H1 (cell line): ENCODE data around the gene CDCA7. TPM values are rescaled to one million over a fixed set of nuclear protein-coding genes. Genes with fewer than 3 reads are reported as not detected.

Experiments
- BRCA1 ChIP-seq: IDR thresholded peaks from 2 replicates; pipeline ENCODE4 v1.6.1; 2012; ENCODE audit warnings: low read depth, low read length, improper control_type of control experiment
- GABPA ChIP-seq: IDR thresholded peaks from 2 replicates; pipeline ENCODE4 v1.6.1; 2011; ENCODE audit warnings: mild to moderate bottlenecking, low read length, moderate library complexity, borderline replicate concordance; ENCODE audit not compliant: insufficient read depth
- JUN ChIP-seq: IDR thresholded peaks from 2 replicates; pipeline ENCODE4 v1.6.1; 2011; ENCODE audit warnings: low read depth, mild to moderate bottlenecking, improper control_type of control experiment, low read length
- polyA plus RNA-seq, 7 experiments: library from polyadenylated mRNA; depleted of rRNA in 3 of 7; stranded (reverse) in 5 of 7; unstranded in 2 of 7; fragments of >200 nt in 5 of 7; fragments of 200-250 nt in 2 of 7; gene quantifications; 1 replicate in 5 of 7; 2 replicates in 1 of 7; 4 replicates in 1 of 7; pipeline versions ENCODE4 v1.2.1 to v1.2.3, GENCODE V29; 2011 to 2013; ENCODE audit warnings: missing spikeins in 2 of 7, mixed read lengths in 2 of 7
- total RNA-seq: library from RNA; stranded (reverse); fragmentation: NEBNext Ultra II Directional; extraction: Animal tissue kit (Norgen Biotek cat#: 25700); gene quantifications from 2 replicates; pipeline ENCODE4 v1.2.1, GENCODE V29; 2021
- TF ChIP-seq, protein P1 (sequence below): fragments of 300-600 bp; sonication (generic); IDR thresholded peaks from 2 replicates; pipeline ENCODE4 v1.7.1; 2012; ENCODE audit warnings: low read length, moderate library complexity, mild to moderate bottlenecking, inconsistent platforms; ENCODE audit not compliant: insufficient replicate concordance
- TF ChIP-seq, protein P2 (sequence below): IDR thresholded peaks from 2 replicates; pipeline ENCODE4 v1.6.1; 2011; ENCODE audit warnings: low read depth, mild to moderate bottlenecking, low read length; ENCODE audit not compliant: insufficient read depth
- TF ChIP-seq, protein P3 (sequence below), 3 experiments: IDR thresholded peaks; 1 replicate in 2 of 3; 2 replicates in 1 of 3; pipeline versions ENCODE4 v1.5.1 to v1.6.1; 2011; ENCODE audit warnings: low read length in 3 of 3, mild to moderate bottlenecking in 3 of 3, inconsistent platforms in 2 of 3, low read depth in 1 of 3, moderate library complexity in 1 of 3; ENCODE audit not compliant: insufficient read depth in 1 of 3; ENCODE audit errors: control extremely low read depth in 1 of 3
- TF ChIP-seq, protein P4 (sequence below): IDR thresholded peaks from 2 replicates; pipeline ENCODE4 v1.6.1; 2011; ENCODE audit warnings: low read length, improper control_type of control experiment

Gene CDCA7
- total and polyA plus RNA-seq, 2 of the 8 experiments (the other 6 are each of a cell fraction or from before 2014, with no cell fraction given): 64.4 to 80.4 TPM

DNA sequence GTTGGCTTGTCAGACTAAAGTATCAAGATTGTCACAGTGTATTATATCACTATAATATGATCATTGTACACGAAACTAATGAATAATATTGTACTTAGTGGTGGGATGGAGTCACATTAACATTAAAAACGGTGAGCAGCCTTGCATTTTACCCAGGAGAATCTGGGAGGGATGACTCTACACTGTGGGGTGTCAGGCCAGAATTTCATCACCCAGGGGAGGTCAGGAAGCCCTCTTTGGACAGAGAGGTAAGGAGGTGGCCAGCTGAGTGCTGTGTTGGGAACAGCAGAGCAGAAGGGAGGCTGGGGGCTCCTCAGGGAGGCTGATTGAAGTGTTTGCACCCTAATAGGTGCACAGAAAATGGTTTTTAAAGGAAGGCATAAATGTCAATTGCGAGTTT is 33.0 kb downstream of the CDCA7 start (continued):
- TF ChIP-seq, protein P1, sequence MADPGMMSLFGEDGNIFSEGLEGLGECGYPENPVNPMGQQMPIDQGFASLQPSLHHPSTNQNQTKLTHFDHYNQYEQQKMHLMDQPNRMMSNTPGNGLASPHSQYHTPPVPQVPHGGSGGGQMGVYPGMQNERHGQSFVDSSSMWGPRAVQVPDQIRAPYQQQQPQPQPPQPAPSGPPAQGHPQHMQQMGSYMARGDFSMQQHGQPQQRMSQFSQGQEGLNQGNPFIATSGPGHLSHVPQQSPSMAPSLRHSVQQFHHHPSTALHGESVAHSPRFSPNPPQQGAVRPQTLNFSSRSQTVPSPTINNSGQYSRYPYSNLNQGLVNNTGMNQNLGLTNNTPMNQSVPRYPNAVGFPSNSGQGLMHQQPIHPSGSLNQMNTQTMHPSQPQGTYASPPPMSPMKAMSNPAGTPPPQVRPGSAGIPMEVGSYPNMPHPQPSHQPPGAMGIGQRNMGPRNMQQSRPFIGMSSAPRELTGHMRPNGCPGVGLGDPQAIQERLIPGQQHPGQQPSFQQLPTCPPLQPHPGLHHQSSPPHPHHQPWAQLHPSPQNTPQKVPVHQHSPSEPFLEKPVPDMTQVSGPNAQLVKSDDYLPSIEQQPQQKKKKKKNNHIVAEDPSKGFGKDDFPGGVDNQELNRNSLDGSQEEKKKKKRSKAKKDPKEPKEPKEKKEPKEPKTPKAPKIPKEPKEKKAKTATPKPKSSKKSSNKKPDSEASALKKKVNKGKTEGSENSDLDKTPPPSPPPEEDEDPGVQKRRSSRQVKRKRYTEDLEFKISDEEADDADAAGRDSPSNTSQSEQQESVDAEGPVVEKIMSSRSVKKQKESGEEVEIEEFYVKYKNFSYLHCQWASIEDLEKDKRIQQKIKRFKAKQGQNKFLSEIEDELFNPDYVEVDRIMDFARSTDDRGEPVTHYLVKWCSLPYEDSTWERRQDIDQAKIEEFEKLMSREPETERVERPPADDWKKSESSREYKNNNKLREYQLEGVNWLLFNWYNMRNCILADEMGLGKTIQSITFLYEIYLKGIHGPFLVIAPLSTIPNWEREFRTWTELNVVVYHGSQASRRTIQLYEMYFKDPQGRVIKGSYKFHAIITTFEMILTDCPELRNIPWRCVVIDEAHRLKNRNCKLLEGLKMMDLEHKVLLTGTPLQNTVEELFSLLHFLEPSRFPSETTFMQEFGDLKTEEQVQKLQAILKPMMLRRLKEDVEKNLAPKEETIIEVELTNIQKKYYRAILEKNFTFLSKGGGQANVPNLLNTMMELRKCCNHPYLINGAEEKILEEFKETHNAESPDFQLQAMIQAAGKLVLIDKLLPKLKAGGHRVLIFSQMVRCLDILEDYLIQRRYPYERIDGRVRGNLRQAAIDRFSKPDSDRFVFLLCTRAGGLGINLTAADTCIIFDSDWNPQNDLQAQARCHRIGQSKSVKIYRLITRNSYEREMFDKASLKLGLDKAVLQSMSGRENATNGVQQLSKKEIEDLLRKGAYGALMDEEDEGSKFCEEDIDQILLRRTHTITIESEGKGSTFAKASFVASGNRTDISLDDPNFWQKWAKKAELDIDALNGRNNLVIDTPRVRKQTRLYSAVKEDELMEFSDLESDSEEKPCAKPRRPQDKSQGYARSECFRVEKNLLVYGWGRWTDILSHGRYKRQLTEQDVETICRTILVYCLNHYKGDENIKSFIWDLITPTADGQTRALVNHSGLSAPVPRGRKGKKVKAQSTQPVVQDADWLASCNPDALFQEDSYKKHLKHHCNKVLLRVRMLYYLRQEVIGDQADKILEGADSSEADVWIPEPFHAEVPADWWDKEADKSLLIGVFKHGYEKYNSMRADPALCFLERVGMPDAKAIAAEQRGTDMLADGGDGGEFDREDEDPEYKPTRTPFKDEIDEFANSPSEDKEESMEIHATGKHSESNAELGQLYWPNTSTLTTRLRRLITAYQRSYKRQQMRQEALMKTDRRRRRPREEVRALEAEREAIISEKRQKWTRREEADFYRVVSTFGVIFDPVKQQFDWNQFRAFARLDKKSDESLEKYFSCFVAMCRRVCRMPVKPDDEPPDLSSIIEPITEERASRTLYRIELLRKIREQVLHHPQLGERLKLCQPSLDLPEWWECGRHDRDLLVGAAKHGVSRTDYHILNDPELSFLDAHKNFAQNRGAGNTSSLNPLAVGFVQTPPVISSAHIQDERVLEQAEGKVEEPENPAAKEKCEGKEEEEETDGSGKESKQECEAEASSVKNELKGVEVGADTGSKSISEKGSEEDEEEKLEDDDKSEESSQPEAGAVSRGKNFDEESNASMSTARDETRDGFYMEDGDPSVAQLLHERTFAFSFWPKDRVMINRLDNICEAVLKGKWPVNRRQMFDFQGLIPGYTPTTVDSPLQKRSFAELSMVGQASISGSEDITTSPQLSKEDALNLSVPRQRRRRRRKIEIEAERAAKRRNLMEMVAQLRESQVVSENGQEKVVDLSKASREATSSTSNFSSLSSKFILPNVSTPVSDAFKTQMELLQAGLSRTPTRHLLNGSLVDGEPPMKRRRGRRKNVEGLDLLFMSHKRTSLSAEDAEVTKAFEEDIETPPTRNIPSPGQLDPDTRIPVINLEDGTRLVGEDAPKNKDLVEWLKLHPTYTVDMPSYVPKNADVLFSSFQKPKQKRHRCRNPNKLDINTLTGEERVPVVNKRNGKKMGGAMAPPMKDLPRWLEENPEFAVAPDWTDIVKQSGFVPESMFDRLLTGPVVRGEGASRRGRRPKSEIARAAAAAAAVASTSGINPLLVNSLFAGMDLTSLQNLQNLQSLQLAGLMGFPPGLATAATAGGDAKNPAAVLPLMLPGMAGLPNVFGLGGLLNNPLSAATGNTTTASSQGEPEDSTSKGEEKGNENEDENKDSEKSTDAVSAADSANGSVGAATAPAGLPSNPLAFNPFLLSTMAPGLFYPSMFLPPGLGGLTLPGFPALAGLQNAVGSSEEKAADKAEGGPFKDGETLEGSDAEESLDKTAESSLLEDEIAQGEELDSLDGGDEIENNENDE: no peak
- TF ChIP-seq, protein P2, sequence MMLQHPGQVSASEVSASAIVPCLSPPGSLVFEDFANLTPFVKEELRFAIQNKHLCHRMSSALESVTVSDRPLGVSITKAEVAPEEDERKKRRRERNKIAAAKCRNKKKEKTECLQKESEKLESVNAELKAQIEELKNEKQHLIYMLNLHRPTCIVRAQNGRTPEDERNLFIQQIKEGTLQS: no peak
- TF ChIP-seq JUN (no peak), GABPA (no peak), BRCA1 (no peak)
- TF ChIP-seq, protein P3, sequence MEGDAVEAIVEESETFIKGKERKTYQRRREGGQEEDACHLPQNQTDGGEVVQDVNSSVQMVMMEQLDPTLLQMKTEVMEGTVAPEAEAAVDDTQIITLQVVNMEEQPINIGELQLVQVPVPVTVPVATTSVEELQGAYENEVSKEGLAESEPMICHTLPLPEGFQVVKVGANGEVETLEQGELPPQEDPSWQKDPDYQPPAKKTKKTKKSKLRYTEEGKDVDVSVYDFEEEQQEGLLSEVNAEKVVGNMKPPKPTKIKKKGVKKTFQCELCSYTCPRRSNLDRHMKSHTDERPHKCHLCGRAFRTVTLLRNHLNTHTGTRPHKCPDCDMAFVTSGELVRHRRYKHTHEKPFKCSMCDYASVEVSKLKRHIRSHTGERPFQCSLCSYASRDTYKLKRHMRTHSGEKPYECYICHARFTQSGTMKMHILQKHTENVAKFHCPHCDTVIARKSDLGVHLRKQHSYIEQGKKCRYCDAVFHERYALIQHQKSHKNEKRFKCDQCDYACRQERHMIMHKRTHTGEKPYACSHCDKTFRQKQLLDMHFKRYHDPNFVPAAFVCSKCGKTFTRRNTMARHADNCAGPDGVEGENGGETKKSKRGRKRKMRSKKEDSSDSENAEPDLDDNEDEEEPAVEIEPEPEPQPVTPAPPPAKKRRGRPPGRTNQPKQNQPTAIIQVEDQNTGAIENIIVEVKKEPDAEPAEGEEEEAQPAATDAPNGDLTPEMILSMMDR (IDR thresholded peaks at IDR 0.05; ENCODE audit: control extremely low read depth in 1 of 3, insufficient read depth in 1 of 3, low read depth in 1 of 3, low read length in 3 of 3): no peak
- TF ChIP-seq, protein P4, sequence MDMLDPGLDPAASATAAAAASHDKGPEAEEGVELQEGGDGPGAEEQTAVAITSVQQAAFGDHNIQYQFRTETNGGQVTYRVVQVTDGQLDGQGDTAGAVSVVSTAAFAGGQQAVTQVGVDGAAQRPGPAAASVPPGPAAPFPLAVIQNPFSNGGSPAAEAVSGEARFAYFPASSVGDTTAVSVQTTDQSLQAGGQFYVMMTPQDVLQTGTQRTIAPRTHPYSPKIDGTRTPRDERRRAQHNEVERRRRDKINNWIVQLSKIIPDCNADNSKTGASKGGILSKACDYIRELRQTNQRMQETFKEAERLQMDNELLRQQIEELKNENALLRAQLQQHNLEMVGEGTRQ: no peak
